HG03108 (cell line): ENCODE results near the gene GSC2.
"Not testable (repeated sequence)": the region's sequence is repeated elsewhere in the genome, so short reads cannot be mapped to it uniquely, and the experiment has no call there.

ENCODE experiments used
- ATAC-seq: cut with Tn5 transposase; IDR thresholded peaks from one replicate; pipeline ENCODE4 v1.9.1; 2021; ENCODE audit warnings: moderate library complexity; ENCODE audit not compliant: unreplicated experiment

The GSC2 gene

GRCh38 chr22:19156109-19156508, 6.0 kb upstream of the GSC2 start:
- not testable (repeated sequence) for ATAC-seq

DNA sequence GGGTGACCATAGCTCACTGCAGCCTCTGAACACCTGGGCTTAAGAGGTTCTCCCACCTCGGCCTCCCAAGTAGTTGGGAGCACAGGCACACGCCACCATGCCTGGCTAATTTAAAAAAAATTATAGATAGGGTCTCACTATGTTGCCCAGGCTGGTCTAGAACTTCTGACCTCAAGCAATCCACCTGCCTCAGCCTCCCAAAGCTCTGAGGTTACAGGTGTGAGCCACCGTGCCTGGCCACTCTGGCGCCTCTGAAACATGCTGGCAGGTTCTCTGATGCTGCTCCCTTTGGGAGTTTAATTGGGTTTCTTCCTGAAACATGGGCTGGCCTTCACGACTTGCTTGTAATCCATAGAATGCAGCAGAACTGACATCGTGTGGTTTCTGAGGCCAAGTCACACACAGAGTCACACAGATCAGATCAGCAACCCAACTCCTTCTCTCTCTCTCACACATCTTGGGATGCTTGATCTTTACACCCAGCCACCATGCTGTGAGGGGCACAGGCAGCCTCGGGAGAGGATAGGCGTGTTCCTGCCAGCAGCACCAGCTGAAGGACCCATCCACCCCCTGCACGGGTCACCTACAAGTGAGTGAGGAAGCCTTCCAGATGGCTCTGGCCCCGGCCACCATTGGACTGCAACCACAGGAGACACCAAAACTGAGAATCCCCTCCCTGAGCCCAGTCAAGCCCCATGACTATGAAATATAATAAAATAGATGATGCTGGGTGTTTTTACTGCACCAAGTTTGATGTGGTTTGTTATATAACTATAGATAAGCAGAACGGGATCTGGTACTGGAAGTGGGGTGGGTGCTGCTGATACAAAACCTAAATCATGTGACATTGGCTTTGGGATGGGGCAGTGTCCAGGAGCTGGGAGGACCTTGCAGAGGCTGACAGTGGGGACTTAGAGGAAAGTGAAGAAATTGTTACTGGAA, 3.1 kb upstream of the GSC2 start:
- no peak for ATAC-seq

GRCh38 chr22:19151329-19152191, 1.5 kb upstream of the GSC2 start:
- no peak for ATAC-seq

DNA sequence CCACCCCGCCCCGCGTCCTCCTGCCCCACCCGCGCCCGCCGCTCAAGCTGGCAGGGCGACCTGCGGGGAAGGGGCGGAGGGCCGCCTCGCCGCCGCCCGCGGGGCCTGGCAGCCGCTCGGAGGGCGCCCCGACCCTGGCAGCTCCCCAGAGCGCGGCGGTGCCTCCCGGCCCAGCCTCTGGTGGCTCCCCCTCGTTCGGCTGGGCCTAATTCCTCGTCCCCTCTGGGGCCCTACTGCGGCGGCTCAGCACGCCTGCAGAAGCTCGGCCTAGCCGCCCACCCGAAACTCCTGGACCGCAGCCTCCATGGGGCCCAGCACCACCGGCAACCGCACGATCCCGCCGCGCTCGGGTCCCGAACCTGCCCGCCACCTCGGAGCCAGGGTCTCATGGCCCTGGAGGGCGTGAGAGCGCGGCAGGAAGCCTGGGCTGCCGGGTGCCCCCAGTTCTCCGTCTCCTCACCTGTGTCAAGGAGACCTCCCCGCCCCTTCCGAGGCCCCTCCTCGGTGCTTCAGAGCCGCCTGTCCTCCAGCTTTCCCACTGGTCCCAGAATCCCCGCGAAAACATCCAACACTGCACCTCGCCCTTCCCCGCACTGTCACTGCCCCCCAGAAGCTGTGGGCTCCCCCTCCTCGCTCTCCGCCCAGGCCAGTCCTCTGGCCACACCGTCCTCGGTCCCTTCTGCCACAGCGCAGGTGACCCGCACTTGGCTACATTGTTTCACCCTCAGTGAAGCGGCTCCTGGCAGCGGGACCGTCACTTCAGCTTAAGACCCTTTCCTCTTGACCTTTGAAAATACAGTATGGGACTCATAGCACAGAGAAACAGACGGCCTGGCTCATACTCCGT, 613 bp upstream of the GSC2 start:
- no peak for ATAC-seq

DNA sequence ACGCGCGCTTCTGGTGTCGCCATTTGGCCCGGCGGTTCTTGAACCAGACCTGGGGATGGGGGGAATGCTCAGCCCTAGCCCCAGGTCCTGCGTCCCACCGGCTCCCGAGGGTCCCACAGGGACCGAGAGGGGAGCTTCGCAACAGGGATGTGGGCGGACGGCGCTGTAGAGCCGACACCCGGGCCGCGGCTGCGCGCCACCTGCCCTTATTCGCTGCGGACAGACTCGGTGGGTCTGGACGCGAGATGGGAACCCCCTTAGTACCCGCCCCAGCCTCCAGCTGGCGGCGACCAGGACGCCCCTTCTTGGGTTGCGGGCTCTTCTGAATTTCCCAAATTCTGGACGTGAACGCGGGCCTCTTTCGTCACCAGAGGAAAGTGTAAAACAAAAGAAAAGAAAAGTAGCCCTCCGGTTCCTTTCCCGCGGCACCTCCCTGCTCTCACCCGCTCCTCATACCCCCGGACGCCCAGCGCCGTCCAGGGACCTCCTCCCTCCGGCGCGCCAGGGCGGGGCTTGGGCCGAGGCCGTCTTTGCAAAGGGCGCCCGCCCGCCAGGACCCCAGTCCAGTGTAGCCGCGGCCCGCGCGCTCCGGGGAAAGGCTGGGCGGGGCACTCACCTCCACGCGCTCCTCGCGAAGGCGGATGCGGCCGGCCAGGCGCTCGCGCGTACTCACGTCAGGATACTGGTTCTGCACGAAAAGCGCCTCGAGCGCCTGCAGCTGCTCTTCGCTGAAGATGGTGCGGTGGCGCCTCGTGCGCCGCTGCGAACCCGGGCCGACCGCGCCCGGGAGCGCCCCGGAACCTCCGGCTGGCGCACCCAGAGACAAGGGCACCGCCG, 827 bp downstream of the GSC2 start:
- no peak for ATAC-seq

DNA sequence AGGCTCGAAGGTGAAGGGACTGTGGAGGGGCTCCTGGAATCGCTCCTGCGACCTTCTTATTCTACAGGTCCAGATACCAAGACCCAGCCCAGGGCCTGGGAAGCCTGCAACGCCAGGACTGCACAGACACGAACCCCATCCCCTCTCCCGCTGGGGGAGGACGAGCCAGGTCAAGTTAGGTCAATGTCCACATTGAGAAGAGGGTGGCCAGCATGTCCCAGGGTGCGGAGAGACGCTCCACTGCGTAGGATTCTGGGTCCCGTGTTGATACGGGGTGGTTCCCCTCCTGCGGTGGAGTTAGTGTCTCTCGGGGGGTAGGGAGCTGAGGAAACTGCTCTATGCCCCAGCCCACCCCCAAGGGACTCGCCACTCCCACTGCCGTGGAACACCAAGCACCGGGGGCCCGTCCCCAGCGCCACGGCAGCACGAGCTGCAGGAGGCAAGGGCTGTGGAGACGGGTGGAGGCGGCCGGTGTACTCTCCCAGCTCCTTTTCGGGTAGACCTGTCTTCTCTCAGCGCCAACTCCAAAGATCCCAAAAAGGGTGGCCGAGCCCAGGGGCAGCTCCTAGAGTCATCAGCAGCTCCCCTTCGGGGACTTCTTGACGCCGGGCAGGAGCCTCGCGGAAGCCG, 1.6 kb downstream of the GSC2 start:
- no peak for ATAC-seq

- ATAC-seq: no peak
Measured at GRCh38 chr22:19147195-19147780, 2.8 kb downstream of the GSC2 start.

DNA sequence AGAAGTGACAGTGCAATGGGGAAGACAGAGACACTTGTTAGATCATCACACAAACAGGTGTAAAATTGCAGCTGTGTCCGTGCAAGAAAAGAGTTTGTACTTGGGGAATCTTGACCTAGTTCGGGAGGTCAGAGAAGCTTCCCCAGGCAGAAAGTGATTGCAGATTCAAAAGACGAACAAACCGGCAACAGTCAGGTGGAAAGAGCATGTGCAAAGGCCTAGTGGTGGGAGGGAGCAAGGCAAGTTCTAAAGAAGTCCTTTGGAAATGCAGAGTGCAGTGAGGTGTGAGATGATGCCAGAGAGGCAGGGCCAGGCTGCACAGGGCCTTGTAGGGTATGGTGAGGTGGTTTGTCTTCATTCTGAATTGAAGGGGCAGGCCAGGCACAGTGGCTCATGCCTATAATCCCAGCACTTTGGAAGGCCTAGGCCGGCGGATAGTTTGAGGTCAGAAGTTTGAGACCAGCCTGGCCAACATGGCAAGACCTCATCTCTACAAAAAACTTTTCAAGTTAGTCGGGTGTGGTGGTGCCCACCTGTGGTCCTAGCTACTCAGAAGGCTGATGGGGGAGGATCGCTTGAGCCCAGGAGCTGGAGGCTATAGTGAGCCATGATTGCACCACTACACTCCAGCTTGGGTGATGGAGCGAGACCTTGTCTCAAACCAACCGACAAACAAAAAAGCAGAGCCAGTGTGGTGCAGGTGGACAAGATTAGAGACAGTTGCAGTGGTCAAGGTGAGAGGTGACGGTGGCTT, 3.7 kb downstream of the GSC2 start:
- no peak for ATAC-seq

DNA sequence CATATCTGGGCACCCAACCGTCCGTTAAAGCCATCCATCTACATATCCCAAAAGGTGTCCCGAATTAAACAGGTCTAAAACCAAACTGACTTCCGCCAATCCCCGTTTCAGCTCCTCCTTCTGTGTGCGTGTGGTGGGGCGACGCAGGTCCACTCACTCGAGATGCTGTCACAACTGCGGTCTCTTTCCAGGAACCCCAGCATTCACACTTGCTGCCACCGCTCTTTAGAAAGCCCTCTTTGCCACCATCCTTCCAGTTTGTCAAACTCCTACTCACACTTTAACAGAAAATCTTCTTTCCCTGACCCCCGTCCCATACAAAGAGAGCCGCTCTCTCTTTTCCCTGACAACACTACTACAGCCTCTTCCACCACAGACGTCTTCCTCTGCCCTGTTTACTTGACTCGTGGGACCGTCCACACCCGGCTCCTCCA, 6.1 kb downstream of the GSC2 start:
- ATAC-seq: no peak

DNA sequence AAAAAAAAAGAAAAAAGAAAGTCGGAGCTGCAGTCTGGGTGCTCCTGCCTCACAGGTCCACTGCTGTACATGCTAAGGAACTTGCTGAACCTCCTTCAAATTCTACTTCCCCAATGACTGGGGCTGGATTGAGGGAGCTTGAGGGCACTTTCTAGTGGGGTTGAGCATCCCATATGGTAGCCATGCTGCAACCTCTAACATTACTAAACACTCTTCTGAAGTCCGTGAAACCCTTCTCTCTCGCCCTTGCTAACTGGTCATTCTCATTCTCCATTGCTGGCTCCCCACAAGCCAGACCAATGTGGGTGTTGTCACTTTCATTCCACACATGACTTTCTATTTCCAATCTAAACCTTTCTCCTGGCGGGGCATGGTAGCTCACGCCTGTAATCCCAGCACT, 6.9 kb downstream of the GSC2 start:
- no peak for ATAC-seq

GRCh38 chr22:19142394-19142793, 7.7 kb downstream of the GSC2 start:
- ATAC-seq: no peak

GRCh38 chr22:19139974-19140373, 10.1 kb downstream of the GSC2 start:
- ATAC-seq: no peak

DNA sequence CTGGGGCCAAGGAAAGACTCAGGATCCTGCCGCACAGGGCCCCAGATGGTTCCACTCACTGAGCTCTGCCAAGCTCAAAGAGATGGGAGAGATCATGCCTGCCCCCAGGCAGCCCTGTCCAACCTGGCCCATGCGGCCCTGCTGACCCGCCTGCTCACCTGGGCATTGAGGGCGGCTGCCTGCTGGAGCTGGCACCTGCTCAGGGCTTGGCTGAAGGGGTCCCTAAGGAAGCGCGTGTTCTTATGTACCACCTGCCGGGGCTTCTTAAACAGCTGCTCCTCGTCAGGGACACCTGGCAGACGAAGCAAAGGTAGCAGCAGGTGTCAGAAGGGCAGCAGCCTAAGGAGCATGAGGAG, 11.1 kb downstream of the GSC2 start:
- ATAC-seq: no peak

DNA sequence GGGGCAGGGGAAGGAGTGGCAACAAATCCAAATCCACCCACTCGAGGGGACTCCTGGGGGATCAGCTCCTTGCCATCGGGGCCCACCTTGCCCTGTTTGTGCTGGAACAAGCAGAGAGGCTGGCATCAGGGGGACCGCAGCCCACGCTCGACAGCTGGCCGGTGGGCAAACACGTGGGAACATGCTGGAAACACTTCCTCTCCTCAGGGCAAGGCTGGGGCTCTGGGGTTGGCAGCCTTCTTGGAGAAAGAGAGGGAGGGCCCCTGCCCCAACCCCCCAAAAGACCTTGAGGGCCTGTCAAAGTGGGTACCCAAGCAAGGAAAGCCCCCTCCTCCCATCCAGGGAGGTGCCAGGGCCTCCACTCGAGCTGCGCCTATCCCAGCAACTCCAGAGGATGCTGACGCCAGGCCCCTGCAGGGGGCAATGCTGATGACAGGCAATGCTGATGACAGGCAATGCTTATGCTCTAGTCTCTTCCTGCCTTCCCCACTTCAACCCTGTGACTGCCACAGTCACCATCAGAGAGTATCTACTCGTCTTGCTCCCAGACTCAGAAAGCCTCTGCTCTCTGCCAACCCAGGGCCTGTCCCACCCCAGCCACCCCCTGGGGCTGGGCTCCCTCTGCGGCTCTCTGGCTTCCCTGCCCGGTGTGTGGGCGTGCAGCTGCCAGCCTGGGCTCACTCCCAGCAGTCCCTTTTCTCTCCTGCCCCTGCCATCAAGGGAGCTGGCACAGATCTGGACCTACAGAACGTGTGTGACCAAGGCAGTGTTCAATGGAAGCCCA, 11.7 kb downstream of the GSC2 start:
- ATAC-seq: no peak

DNA sequence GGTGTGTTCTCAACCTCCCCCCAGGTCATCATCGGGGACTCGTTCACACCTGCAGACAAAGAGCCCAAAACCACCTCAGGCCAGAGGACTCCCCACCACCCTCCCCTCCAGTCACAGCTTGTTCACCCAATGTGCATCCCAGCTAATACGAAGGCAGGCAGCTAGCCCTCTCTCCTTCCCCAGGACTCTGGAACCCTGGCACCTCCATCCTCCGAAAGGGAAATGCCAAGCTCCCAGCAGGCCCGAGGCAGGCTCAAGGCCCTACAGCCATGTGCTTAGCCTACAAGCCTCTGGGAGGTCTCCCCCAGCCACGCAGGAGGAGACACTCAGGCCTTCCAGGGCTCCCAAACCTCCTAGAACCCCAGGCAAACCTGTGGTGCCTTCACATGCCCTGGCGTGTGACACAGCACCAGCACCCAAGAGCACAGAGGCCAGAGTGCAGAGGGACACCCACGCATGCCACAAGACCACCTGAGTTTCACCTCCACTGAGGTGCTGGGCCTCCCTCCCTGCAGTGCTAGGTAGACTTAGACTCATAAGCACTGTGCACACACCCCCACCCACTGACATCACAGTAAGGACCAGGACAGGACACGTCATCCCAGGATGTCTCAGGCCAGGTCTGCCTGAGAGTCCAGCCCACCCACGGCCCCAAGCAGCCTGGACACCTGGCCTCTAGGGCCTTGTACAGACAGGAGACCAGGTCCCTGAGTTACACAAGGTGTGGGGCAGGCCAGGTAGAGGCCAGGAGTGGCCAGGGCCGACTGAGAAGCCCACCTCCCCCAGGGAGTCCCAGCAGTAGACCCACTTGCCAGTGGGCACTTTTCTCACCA, 12.5 kb downstream of the GSC2 start:
- no peak for ATAC-seq

DNA sequence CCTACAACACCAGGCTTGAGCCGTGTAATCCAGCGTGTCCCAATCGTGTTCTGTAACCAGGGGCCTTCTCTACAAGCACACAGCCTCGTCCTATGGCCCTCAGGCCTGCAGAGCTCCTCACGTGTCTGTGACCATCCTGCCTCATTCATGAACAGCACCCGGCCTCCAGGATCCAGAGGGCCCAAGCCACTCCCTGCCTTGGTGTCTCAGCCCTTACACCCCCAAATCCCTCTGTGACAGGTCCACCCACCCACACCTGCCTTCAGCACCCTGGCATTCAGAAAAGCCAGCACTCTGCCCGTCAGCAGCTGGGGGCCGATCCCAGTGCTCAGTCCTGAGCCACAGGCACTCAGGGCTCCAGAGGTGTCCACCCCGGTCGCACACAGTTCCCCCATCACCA, 13.2 kb downstream of the GSC2 start:
- ATAC-seq: no peak

GRCh38 chr22:19134874-19135273, 15.2 kb downstream of the GSC2 start:
- no peak for ATAC-seq
